Effector CD8-positive, alpha-beta T cell (primary cell): ENCODE data around the gene SLC6A19.

Source experiments
- DNase-seq: peaks from one replicate; lab custom pipeline; 2025; lab: John Stamatoyannopoulos, UW

The SLC6A19 gene

GRCh38 chr5:1180841-1181271, 20.5 kb upstream of the SLC6A19 start:
- DNase-seq: no peak

GRCh38 chr5:1181451-1182359, 19.7 kb upstream of the SLC6A19 start:
- DNase-seq: no peak

- no peak for DNase-seq
Measured at GRCh38 chr5:1182360-1182632, 19.1 kb upstream of the SLC6A19 start.

DNA sequence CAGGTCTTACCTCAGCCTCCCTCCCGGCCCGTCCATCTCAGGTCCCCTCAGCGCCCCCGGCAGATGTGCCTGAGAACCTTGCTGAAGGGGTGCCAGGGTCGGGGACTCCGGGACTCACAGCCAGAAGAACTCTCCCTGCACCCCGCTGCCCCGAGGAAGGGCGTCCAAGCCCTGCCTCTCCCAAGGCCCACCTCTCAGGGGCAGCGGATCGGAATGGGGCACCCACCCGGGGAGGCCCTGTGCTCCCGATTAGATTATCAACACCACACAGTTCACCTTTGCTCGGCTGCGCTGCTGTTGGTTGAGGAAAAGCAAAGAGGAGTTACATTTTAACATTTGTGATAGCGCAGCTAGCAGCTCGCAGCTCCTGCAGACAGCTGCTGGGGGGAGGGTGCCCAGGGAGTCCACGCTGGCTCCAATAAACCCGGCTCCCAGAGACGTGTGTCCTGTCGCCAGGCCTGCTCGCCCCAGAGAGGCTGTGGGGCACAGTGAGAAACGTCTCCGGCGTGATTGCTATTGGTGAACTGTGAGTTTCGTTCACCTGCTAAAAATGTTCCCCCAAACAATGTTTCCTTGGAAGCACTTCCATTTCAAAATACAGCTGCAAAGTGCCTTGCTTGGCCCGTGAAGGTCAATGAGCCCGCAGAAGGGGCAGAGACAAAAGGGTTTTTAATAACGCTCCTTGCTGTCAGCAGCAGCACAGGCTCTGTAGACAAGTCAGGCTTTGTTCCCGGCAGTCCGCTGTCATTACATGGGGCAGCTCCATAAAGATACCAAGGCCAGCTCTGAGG, 18.6 kb upstream of the SLC6A19 start:
- DNase-seq: no peak

DNA sequence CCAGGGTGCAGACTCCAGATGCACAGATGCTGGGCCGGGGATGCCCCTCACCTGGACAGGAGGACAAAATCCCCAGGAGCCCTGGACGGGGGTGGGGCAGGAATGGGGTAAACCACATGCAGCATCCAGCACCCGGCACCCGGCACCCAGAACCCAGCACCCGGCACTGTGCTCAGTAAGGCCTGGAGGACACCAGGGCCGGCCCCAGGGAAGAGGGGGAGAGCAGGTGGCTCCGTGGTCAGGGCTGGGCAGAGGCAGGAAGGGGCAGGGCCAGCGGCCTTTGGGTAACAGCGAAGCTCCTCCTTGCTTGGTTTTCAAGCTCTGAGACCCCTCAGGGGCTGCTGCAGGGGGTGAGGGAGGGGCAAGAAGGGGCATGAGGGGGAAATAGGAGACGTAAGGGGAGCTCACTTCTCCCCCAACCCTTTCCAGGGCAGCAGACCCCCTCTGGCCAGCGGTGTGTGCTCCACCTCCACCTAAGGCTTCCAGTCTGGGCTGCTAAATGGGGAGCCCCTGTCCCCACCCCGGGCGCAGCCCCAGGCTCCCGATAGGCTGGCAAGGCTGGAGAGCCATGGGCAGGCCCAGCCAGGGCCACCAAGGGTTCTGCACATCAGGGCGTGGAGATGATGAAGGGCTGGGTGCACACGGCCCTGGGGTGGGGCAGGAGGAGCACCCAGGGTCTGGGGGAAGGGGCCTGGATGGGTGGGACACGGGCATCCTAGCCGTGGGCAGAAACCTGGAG, 17.8 kb upstream of the SLC6A19 start:
- DNase-seq: no peak

DNA sequence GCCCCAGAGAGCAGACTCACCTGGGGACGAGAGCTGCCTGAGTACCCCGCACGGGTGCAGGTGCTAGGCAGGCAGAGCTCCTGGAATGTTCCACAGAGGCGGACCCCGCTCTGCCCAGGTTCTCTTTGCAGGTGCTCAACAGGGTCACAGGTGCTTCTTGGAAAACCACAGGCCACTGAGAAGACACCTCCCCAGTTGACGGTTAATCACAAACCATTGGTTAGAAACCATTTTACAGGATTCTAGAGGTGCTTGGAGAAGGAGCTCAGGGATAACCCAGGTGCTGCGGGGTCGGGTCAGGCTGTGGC, 17.3 kb upstream of the SLC6A19 start:
- DNase-seq: no peak

- no peak for DNase-seq
Measured at GRCh38 chr5:1184481-1184880, 16.9 kb upstream of the SLC6A19 start.

DNA sequence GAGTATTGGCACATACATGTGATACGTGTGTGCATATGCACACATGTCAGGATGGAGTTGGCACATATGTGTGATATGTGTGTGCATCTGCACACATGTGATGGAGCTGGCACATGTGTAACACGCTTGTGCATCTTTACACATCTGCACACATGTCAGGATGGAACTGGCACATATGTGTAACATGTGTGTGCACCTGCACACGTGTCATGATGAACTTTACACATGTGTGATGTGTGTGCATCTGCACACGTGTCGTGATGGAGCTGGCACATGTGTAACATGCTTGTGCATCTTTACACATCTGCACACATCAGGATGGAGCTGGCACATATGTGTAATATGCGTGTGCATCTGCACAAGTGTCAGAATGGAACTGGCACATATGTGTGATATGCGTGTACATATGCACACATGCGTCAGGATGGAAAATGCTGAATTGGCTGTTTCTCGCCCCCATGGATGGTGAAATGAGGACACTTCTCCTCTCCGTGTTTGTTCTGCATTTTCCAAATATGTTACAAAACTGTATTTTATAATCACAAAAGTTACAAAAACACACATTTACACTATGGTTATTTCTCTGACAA, 16.3 kb upstream of the SLC6A19 start:
- no peak for DNase-seq

GRCh38 chr5:1185629-1186350, 15.6 kb upstream of the SLC6A19 start:
- DNase-seq: no peak

DNA sequence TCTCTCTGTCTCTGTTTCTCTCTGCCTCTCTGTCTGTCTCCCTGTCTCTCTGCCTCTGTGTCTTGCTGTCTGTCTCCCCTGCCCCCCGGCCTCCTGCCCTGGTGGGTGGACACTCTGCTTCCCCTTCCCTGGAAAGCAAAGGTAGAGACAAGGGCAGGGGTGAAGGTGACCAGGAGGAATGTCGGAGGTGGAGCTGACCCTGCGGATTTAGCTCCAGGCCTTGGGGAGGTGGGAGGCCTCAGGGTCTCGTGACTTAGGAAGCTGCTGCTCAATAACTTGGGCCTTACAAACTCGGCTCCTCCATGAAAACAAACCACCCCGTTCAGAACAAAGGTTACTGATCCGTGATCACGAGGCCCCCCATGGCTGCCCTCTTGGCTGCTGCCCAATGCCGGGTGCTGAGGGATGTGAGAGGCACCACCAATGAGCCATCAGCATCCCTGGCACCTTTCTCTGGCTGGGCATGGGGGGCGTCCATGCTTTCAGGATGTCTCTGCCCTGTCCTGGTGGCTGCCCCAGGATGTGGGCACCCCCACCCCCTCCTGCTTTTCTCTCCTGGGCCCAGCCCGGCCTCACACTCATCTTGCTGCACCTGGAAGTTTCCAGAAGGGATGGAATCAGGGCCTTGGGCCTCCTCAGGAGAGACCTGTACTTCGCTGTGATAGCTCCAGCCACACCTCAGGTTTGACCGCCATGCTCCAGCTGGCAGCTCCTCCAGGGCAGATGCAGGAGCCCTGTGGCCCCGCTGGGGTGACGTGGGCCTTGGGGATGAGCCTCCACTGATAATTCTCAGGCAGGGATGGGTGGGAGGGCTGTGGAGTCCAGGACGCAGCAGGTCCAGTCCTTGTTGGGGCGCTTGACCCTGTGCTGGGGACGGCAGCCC, 14.8 kb upstream of the SLC6A19 start:
- DNase-seq: no peak

GRCh38 chr5:1187234-1187949, 14.0 kb upstream of the SLC6A19 start:
- DNase-seq: no peak

GRCh38 chr5:1187950-1188334, 13.5 kb upstream of the SLC6A19 start:
- no peak for DNase-seq

GRCh38 chr5:1188464-1188863, 12.9 kb upstream of the SLC6A19 start:
- no peak for DNase-seq

- DNase-seq: no peak
Measured at GRCh38 chr5:1189269-1189668, 12.1 kb upstream of the SLC6A19 start.

DNA sequence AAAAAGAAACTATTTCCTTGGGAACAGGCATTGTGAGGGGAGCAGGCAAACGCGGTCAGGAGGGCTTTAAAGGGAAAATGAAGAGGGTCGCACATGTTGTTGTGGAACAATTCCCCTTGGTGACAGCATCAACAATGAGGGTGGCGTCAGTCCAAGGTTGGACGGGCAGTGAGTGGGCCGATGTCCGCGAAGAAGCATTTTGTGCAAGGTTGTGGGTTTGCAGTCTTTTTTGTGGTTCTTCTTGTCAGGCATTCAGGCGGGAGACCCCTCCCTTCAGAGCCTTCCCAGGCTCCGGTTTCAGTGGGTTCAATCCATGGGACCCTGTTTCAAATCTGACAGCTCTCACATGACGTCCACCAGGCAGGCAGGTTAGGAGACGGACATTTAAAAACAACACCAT, 11.1 kb upstream of the SLC6A19 start:
- no peak for DNase-seq

DNA sequence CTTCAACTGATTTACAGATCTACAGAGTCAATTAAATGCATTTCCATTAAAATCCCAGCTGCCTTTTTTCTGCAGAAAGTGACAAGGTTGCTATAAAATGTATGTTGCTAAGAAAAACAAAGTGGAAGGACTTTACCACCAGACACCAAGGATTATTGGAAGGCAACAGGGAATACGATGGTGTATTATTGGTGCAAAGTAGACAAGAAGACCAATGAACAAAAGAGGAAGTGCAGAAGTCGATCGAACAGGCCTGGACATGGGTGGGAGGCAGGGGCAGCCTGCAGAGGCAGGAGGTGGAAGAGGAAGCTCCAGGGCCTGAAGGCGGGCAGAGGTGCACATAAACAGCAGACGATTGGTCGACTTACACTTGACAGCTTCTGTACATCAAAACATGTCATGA, 10.6 kb upstream of the SLC6A19 start:
- no peak for DNase-seq

GRCh38 chr5:1192971-1193590, 8.3 kb upstream of the SLC6A19 start:
- no peak for DNase-seq

- DNase-seq: no peak
Measured at GRCh38 chr5:1193591-1193985, 7.8 kb upstream of the SLC6A19 start.

GRCh38 chr5:1194378-1194777, 7.0 kb upstream of the SLC6A19 start:
- DNase-seq: no peak

DNA sequence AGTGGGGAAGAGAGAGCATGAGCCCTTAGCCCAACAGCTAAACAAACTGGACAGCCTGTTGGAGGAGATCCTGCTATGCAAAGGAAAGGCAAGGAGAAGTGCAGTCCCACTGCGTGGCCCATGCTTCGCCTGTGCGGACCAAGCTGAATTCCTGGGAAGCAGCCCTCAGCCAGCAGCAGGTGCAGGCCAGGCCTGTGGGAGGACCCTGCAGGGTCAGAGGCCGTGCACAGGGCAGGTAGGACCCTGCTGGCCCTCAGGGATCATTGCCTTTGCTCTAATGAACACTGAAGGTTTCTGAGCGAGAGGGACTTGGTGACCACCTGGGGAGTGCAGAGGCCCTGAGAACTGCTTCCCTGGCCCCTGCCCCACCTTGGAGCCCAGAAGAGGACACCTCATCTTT, 6.0 kb upstream of the SLC6A19 start:
- no peak for DNase-seq
